Measurements from ENCODE around the gene SUCO. TPM values are rescaled to one million over a fixed set of nuclear protein-coding genes. Genes with fewer than 3 reads are reported as not detected.

The SUCO gene
- total RNA-seq, 4 donors from 2014 or later: 18.6 to 26.9 (median 23.4) TPM

DNA sequence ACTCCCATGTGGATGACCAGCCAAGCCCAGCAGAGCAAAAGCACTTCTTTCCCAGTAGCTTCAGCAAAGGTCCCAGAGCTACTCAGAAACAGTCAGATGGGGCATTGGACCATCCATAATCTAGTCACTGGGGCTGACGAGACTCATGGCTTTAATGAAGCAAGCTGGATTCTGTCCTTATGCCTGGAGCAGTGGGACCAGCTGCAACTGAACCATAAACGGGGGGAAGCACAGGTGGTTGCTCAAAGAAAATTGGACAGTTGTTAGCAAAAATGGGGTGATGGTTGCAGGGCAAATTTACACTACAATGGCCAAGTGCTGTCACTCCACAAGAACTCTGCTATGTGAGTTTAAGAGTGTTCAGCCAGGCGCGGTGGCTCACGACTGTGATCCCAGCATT lies 108.5 kb downstream of the SUCO start:
- no peaks in the 10 kb centered on the region for H3K27me3 ChIP-seq
- TF ChIP-seq POLR2A (IDR thresholded peaks at IDR 0.05) (no peak), CTCF (IDR thresholded peaks at IDR 0.05) (no peak)
- intact Hi-C loops (cut with DNase I): no loop called here
- H3K9me3 ChIP-seq: no peaks in the 10 kb centered on the region
- WGBS, 2 donors: 68 to 70% methylated on average over 4 to 5 of the region's 5 CpGs
- H3K4me3 ChIP-seq: no peak overlapping the region
- no peak overlapping the region for H3K27ac ChIP-seq
- DNase-seq: no peak
- H3K36me3 ChIP-seq: no peaks in the 10 kb centered on the region
- H3K4me1 ChIP-seq: peaks cover 0 to 22% (median 0%) of the 10 kb centered on the region in 3 donors

DNA sequence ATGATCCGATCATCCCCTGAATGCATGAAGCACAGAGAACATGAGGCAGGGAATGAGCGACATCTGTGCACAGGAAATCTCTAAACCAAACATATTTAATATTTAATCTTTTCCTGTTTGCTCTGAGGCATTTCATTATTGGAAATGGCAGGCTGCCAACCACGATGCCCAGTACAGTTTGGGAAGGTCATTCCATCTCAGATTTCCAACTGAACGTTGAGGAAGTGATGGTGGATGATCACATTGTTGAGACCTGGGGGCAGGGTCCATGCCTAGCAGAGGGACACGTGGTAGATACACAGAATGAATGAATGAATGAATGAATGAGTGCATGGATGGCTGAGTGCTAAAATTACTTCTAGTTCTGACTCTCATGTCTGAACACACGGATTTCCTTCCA lies 110.0 kb downstream of the SUCO start:
- 46 to 61% methylated on average over 6 of the region's 6 CpGs for WGBS, 2 donors
- Histone ChIP-seq H3K4me3 (no peak overlapping the region), H3K4me1 (peaks cover 0 to 17% (median 0%) of the 10 kb centered on the region in 3 donors), H3K27ac (no peak overlapping the region), H3K27me3 (no peaks in the 10 kb centered on the region), H3K9me3 (no peaks in the 10 kb centered on the region), H3K36me3 (no peaks in the 10 kb centered on the region)
- intact Hi-C loops (cut with DNase I): no loop called here
- DNase-seq: no peak
- TF ChIP-seq CTCF (IDR thresholded peaks at IDR 0.05) (no peak), POLR2A (IDR thresholded peaks at IDR 0.05) (no peak)

DNA sequence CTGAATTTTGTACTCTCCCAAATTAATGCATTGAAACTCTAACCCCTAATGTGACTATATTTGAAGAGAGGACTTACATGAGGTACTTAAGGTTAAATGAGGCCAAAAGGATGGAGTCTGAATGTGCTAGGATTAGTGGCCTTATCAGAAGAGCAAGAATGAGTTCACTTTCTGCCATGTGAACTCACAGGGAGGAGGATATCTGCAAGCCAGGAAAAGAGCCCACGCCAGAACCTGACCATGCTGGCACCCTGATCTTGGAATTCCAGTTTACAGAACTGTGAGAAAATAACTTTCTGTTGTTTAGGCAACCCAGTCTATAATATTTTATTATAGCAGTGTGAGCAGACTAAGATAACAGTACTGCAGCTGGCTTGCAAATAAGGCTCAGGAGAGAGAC lies 113.7 kb downstream of the SUCO start:
- DNase-seq: no peak
- H3K27ac ChIP-seq: no peak overlapping the region
- TF ChIP-seq POLR2A (IDR thresholded peaks at IDR 0.05) (no peak), CTCF (IDR thresholded peaks at IDR 0.05) (no peak)
- H3K36me3 ChIP-seq: no peaks in the 10 kb centered on the region
- H3K4me1 ChIP-seq: no peaks in the 10 kb centered on the region
- intact Hi-C loops (cut with DNase I): no loop called here
- no peak overlapping the region for H3K4me3 ChIP-seq
- no peaks in the 10 kb centered on the region for H3K27me3 ChIP-seq
- no peaks in the 10 kb centered on the region for H3K9me3 ChIP-seq
- WGBS, 2 donors: 78 to 94% methylated on average over 1 of the region's 1 CpG

- TF ChIP-seq POLR2A (IDR thresholded peaks at IDR 0.05): no peak
- no peak for TF ChIP-seq CTCF (IDR thresholded peaks at IDR 0.05)
- intact Hi-C loops (cut with DNase I): no loop called here
- Histone ChIP-seq H3K36me3 (no peaks in the 10 kb centered on the region), H3K4me3 (no peak overlapping the region), H3K27ac (no peak overlapping the region), H3K9me3 (no peaks in the 10 kb centered on the region), H3K27me3 (no peaks in the 10 kb centered on the region), H3K4me1 (no peaks in the 10 kb centered on the region)
- DNase-seq: no peak
- WGBS, 2 donors: 57 to 71% methylated on average over 5 to 8 of the region's 8 CpGs
These were observed 114.2 kb downstream of the SUCO start for GRCh38 chr1:172647110-172647564.

DNA sequence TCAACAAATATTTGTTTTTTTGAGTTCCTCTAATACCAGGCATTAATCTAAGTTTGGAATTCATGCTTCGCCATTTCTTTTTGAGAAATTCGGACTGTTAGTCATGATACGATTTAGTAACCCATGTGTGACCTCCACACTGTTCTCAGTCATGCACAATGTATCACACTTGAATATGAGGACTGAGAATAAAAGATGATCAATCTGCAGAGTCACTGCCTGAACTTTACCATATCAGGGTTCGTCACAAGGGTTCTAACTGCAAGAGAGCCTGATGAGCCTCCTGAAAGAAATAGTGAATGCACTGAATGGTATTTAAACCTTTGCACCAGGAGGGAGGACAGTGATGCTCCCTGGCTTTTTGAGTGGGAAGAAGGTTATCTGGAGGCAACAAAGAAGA lies 115.0 kb downstream of the SUCO start:
- Histone ChIP-seq H3K27ac (no peak overlapping the region), H3K9me3 (no peaks in the 10 kb centered on the region), H3K4me1 (no peaks in the 10 kb centered on the region), H3K27me3 (no peaks in the 10 kb centered on the region), H3K36me3 (no peaks in the 10 kb centered on the region), H3K4me3 (no peak overlapping the region)
- no peak for TF ChIP-seq POLR2A (IDR thresholded peaks at IDR 0.05)
- no peak for TF ChIP-seq CTCF (IDR thresholded peaks at IDR 0.05)
- no peak for DNase-seq
- 76 to 91% methylated on average over 3 to 4 of the region's 4 CpGs for WGBS, 2 donors
- intact Hi-C loops (cut with DNase I): no loop called here
